Measurements from ENCODE around the gene C19orf12. TPM values are rescaled to one million over a fixed set of nuclear protein-coding genes. Genes with fewer than 3 reads are reported as not detected.

Gene C19orf12
- total and polyA plus RNA-seq, 2 experiments from 2014 or later, result 11.4 to 17.2 TPM

DNA sequence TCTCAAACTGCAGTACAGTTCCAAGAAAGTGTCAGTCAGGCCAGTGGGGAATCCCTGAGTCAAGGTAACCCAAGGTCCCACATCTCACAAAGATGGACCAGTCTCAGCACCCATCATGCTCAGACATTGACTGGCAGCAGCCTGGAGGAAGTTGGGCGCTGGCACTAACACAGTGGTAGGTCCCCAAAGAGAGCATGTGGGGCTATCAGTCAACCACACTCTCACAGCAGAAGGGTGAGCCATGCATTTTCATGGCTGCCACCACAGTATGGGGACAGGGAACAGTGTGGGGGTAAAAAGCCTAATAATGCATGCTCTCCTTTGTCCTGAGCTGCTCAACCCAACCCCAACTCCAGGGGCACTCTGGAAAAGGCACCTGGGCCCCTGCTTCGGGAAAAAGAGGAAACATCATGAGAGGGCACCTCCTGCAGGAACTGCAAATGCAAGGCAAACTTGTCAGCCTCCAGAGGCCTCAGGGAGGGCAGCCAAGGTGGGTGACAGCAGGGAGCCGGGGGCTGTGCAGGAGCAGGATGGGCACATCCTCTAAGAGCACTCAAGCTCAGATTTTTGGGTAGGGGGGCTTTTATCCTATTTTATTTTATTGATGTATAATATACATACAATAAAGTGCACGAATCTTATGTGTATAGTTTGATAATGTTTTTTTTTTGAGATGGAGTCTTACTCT, 59.3 kb downstream of the C19orf12 start:
- Histone ChIP-seq H3K4me1 (ENCODE audit: insufficient read depth) (no peaks in the 10 kb centered on the region), H3K4me3 (no peak overlapping the region), H3K79me2 (replicated peaks; ENCODE audit: insufficient read depth) (no peaks in the 10 kb centered on the region), H3K27ac (ENCODE audit: low read depth) (no peak overlapping the region), H3K36me3 (ENCODE audit: insufficient read depth) (no peaks in the 10 kb centered on the region), H2AFZ (no peak overlapping the region), H4K20me1 (replicated peaks; ENCODE audit: insufficient read depth) (no peaks in the 10 kb centered on the region), H3K4me2 (no peak overlapping the region), H3K9me2 (ENCODE audit: insufficient read depth) (no peaks in the 10 kb centered on the region), H3K27me3 (ENCODE audit: insufficient read depth) (no peaks in the 10 kb centered on the region), H3F3A (replicated peaks; ENCODE audit: low read depth) (no peaks in the 10 kb centered on the region)
- no peak overlapping the region for H3K4me3 Mint-ChIP-seq
- no peak overlapping the region for H3K27ac Mint-ChIP-seq
- peaks cover 10% of the 10 kb centered on the region for H3K9me3 Mint-ChIP-seq
- no peaks in the 10 kb centered on the region for H3K36me3 Mint-ChIP-seq (ENCODE audit: low read depth)
- H3K4me1 Mint-ChIP-seq, result no peaks in the 10 kb centered on the region
- ATAC-seq (no peak), DNase-seq (ENCODE audit: low spot score) (no peak)
- TF ChIP-seq, protein P1, sequence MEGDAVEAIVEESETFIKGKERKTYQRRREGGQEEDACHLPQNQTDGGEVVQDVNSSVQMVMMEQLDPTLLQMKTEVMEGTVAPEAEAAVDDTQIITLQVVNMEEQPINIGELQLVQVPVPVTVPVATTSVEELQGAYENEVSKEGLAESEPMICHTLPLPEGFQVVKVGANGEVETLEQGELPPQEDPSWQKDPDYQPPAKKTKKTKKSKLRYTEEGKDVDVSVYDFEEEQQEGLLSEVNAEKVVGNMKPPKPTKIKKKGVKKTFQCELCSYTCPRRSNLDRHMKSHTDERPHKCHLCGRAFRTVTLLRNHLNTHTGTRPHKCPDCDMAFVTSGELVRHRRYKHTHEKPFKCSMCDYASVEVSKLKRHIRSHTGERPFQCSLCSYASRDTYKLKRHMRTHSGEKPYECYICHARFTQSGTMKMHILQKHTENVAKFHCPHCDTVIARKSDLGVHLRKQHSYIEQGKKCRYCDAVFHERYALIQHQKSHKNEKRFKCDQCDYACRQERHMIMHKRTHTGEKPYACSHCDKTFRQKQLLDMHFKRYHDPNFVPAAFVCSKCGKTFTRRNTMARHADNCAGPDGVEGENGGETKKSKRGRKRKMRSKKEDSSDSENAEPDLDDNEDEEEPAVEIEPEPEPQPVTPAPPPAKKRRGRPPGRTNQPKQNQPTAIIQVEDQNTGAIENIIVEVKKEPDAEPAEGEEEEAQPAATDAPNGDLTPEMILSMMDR (conservative IDR thresholded peaks at IDR 0.05; ENCODE audit: low read depth in 2 of 2), result 0 out of 4 replicates have a peak, but pooled peaks of 1 of the 2 experiments have one; percentile 15
- no peak for TF ChIP-seq EZH2phosphoT487 (IDR thresholded peaks at IDR 0.05; ENCODE audit: unreplicated experiment)
- no peaks in the 10 kb centered on the region for H3K27me3 Mint-ChIP-seq (ENCODE audit: insufficient read depth, low read depth, poor library complexity)

DNA sequence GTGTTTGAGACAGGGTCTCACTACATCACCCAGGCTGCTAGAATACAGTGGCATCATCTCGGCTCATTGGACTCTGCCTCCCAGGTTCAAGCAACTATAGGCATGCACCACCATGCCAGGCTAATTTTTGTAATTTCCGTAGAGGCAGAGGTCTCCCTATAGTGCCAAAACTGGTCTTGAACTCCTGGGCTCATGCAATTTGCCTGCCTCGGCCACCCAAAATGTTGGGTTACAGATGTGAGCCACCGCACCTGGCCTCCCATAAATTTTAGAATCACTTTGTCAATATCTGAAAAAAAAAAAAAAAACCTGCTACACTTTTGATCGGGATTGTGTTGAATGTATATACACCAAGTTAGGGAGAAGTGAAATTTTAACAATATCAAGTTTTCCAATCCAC, 61.7 kb downstream of the C19orf12 start:
- Mint-ChIP-seq H3K9me3 (peaks cover 10% of the 10 kb centered on the region), H3K36me3 (ENCODE audit: low read depth) (no peaks in the 10 kb centered on the region), H3K27ac (no peak overlapping the region), H3K27me3 (ENCODE audit: insufficient read depth, low read depth, poor library complexity) (no peaks in the 10 kb centered on the region), H3K4me3 (no peak overlapping the region), H3K4me1 (no peaks in the 10 kb centered on the region)
- H3K4me1 ChIP-seq (ENCODE audit: insufficient read depth), result no peaks in the 10 kb centered on the region
- no peaks in the 10 kb centered on the region for H3K36me3 ChIP-seq (ENCODE audit: insufficient read depth)
- no peak for ATAC-seq
- H3K79me2 ChIP-seq (replicated peaks; ENCODE audit: insufficient read depth), result no peaks in the 10 kb centered on the region
- no peak overlapping the region for H3K4me2 ChIP-seq
- no peaks in the 10 kb centered on the region for H3F3A ChIP-seq (replicated peaks; ENCODE audit: low read depth)
- no peak overlapping the region for H2AFZ ChIP-seq
- no peaks in the 10 kb centered on the region for H3K27me3 ChIP-seq (ENCODE audit: insufficient read depth)
- H3K27ac ChIP-seq (ENCODE audit: low read depth), result no peak overlapping the region
- no peaks in the 10 kb centered on the region for H3K9me2 ChIP-seq (ENCODE audit: insufficient read depth)
- no peaks in the 10 kb centered on the region for H4K20me1 ChIP-seq (replicated peaks; ENCODE audit: insufficient read depth)
- H3K4me3 ChIP-seq, result no peak overlapping the region
- no peak for DNase-seq (ENCODE audit: low spot score)
- TF ChIP-seq EZH2 (IDR thresholded peaks at IDR 0.05; ENCODE audit: low read depth, unreplicated experiment) (no peak), ZNF331 (CRISPR knock-in tag; IDR thresholded peaks at IDR 0.05; ENCODE audit: low read depth) (no peak), STAT1 (IDR thresholded peaks at IDR 0.05; ENCODE audit: unreplicated experiment) (no peak), NANOG (IDR thresholded peaks at IDR 0.05; ENCODE audit: borderline replicate concordance) (no peak), JUNB (IDR thresholded peaks at IDR 0.05; ENCODE audit: unreplicated experiment) (no peak)
- TF ChIP-seq, protein P2, sequence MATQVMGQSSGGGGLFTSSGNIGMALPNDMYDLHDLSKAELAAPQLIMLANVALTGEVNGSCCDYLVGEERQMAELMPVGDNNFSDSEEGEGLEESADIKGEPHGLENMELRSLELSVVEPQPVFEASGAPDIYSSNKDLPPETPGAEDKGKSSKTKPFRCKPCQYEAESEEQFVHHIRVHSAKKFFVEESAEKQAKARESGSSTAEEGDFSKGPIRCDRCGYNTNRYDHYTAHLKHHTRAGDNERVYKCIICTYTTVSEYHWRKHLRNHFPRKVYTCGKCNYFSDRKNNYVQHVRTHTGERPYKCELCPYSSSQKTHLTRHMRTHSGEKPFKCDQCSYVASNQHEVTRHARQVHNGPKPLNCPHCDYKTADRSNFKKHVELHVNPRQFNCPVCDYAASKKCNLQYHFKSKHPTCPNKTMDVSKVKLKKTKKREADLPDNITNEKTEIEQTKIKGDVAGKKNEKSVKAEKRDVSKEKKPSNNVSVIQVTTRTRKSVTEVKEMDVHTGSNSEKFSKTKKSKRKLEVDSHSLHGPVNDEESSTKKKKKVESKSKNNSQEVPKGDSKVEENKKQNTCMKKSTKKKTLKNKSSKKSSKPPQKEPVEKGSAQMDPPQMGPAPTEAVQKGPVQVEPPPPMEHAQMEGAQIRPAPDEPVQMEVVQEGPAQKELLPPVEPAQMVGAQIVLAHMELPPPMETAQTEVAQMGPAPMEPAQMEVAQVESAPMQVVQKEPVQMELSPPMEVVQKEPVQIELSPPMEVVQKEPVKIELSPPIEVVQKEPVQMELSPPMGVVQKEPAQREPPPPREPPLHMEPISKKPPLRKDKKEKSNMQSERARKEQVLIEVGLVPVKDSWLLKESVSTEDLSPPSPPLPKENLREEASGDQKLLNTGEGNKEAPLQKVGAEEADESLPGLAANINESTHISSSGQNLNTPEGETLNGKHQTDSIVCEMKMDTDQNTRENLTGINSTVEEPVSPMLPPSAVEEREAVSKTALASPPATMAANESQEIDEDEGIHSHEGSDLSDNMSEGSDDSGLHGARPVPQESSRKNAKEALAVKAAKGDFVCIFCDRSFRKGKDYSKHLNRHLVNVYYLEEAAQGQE (IDR thresholded peaks at IDR 0.05; ENCODE audit: unreplicated experiment), result no peak
- TF ChIP-seq, protein P3, sequence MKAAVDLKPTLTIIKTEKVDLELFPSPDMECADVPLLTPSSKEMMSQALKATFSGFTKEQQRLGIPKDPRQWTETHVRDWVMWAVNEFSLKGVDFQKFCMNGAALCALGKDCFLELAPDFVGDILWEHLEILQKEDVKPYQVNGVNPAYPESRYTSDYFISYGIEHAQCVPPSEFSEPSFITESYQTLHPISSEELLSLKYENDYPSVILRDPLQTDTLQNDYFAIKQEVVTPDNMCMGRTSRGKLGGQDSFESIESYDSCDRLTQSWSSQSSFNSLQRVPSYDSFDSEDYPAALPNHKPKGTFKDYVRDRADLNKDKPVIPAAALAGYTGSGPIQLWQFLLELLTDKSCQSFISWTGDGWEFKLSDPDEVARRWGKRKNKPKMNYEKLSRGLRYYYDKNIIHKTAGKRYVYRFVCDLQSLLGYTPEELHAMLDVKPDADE (IDR thresholded peaks at IDR 0.05), result no peak
- TF ChIP-seq, protein P1 (conservative IDR thresholded peaks at IDR 0.05; ENCODE audit: low read depth in 2 of 2), result no peak
